SH-SY5Y (cell line): ENCODE results near the gene CDA.

Experiments
- GATA2 ChIP-seq: IDR thresholded peaks from 2 replicates; pipeline ENCODE4 v1.6.1; 2011; ENCODE audit warnings: mild to moderate bottlenecking, low read depth, low read length
- GATA3 ChIP-seq: IDR thresholded peaks from 2 replicates; pipeline ENCODE4 v1.6.1; 2011; ENCODE audit warnings: low read depth, mild to moderate bottlenecking, low read length, moderate library complexity

DNA sequence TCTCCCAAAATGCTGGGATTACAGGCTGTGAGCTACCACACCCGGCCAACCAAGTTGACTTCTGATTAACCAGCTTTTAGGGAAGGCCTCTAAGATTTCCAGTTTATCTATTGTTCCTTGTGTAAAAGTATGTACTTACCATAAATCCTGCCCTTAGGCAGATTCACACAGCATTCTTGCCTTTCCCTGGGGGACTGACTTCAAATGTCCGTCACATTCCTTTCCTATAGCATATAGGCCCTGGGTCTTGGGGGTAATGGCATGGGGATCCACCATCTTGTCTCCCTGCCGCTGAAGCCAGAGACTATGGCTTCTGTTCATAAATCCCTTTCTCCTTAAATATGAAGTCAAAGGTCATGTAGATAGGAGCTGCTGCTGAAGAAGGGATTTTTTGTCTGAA, 43.5 kb downstream of the CDA start:
- TF ChIP-seq GATA2 (no peak), GATA3 (no peak)
